ENCODE results near the gene EEPD1.
A peak's percentile ranks its signal among the peaks of the same experiment; 100 is the strongest.
"Not testable (repeated sequence)": the region's sequence is repeated elsewhere in the genome, so short reads cannot be mapped to it uniquely, and the experiment has no call there.

EEPD1 gene

DNA sequence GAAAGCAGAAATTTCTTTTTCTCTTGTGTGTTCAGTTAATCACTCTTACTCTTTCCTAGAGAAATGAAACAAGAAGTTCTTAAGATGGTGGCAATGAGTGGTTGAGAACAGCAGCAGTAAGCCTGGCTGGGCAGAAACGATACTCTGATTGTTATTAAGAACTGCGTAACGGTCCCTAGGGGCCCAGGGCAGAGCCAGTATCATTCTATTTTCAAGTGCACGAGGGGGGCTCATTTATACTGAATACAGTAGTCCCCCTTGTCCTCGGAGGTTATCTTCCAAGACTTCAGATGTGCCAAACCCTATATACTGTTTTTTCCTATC is 64.9 kb downstream of the EEPD1 start:
- no peak for DNase-seq

GRCh38 chr7:36219429-36219828 is 66.4 kb downstream of the EEPD1 start:
- DNase-seq, result no peak

DNA sequence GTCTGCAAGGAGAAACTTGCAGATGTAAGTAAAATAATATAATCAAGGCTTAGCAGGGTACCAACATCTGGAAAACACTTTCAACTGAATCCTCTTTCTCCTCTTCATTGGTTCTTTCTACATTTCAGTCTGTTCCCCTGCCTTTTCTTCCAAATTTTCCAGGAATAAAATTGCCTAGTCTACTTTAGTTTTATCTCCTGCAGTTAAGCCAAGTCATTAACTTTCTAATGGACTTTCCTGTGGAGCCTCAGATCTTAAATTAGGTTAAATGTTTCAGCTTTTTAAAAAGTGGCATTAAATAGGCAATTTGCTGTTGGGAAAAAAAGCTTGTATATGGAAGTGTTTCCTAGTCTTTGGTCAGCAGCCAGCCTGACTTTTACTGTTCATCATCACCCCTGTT is 70.8 kb downstream of the EEPD1 start:
- no peak for DNase-seq

GRCh38 chr7:36224934-36225858 is 72.1 kb downstream of the EEPD1 start:
- DNase-seq, result no peak

GRCh38 chr7:36226151-36226550 is 73.1 kb downstream of the EEPD1 start:
- no peak for DNase-seq

DNA sequence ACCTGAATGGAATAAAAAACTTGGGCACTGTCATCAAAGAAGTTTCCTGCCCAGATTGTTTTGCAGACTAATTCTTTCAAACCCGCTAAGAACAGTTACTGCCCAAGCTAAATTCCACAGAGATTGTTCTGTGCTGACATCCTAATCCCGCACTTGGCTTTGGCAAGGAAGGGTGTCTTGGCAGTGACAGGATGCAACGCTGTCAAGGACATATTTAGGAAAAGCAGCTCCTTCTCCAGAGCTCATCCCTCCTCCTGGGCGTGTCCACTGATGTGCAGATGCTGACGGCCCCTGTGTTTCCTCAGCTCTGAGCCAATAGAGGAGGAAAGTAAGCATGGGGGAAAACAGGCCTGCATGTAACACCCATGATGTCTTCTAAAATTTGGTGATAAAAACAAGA is 74.2 kb downstream of the EEPD1 start:
- peak; percentile 65 for DNase-seq

GRCh38 chr7:36228039-36228438 is 75.0 kb downstream of the EEPD1 start:
- no peak for DNase-seq

- no peak for DNase-seq
These were observed 78.4 kb downstream of the EEPD1 start for GRCh38 chr7:36231406-36231805.

DNA sequence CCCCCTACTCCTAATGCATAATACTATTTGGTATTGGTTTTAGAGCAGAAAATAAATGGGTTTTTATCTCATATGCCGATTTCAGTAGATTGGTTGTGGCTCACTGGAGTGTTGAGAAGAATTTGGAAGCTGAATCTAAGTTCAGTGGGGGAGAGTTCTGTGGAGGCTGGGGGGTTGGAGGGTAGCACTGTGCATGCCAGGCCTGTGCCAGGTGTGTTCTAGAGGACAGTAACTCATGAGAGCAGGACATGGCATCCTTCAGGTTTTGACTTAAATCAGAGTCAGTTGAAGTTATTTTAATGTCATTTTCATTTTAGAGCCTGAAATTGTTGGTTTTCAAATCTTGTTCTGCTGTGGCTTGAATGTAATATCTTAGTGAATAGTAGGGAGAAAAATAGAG is 79.5 kb downstream of the EEPD1 start:
- DNase-seq, result no peak

GRCh38 chr7:36232971-36233550 is 80.0 kb downstream of the EEPD1 start:
- DNase-seq, result no peak

DNA sequence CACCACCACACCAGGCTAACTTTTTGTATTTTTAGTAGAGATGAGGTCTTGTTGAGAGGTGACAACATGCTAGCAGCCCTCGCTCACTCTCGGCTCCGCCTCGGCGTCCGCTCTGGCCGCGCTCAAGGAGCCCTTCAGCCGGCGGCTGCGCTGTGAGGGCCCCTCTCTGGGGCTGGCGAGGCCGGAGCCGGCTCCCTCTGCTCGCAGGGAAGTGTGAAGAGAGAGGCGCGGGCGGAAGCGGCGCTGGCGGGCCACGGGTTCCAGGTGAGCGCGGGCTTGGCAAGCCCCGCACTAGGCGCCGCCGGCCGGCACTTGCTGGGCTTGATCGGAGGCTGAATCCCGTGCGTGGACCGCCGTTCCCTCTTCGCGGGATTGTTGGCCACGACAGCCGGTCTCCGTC is 83.0 kb downstream of the EEPD1 start:
- peak; percentile 60 for DNase-seq

DNA sequence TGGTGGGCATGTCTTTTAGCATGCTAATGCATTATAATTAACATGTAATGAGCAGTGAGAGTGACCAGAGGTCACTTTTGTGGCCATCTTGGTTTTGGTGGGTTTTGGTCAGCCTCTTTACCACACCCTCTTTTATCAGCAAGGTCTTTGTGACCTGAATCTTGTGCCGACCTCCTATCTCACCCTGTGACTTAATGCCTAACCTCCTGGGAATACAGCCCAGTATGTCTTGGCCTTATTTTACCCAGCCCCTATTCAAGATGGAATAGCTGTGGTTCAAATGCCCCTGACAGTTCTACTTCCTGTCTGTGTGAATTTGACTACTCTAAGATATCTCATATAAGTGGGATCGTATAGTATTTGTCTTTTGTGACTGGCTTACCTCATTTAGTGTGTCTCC is 85.1 kb downstream of the EEPD1 start:
- DNase-seq, result no peak

DNA sequence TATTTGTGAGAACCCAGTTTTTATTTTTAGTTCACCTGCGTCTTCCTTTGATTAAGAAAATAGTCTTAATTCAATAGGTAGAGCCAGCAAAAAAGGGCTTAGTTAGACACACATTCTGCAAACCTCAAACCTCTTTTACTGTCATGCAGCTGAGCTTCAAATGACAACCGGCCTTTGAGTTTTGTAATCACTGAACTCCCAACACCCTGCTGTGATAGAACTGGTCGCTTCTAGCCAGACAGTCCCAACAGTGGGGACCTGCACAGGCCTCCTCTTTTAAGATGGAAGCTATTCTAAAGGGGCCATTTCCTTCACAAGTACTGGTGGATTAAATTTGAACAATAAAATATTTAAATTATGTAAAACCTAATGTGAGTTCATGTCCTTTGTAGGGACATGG is 90.3 kb downstream of the EEPD1 start:
- not testable (repeated sequence) for DNase-seq

- not testable (repeated sequence) for DNase-seq
These were observed 90.9 kb downstream of the EEPD1 start for GRCh38 chr7:36244001-36244400.

DNA sequence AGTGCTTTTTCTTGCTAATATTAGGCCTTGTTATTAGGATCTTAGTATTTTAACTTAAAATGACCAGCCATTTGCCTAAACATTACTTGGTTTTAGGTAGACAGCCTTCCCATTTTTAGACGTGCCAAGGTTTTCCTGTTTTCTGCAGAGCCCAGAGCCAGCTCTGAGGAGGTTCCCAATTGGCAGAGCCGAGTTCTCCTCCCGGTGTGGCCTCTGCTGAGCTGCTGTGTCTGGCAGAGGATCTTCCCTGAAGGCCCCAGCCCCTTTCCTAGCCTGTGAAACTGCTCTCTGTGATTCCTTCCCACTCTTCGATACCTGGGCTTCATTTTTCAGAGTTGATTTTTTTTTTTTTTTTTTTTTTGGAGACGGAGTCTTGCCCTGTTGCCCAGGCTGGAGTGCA is 91.4 kb downstream of the EEPD1 start:
- no peak for DNase-seq

GRCh38 chr7:36245684-36246299 is 92.7 kb downstream of the EEPD1 start:
- DNase-seq, result no peak

GRCh38 chr7:36249091-36249490 is 96.0 kb downstream of the EEPD1 start:
- no peak for DNase-seq

GRCh38 chr7:36253699-36254098 is 100.6 kb downstream of the EEPD1 start:
- no peak for DNase-seq

DNA sequence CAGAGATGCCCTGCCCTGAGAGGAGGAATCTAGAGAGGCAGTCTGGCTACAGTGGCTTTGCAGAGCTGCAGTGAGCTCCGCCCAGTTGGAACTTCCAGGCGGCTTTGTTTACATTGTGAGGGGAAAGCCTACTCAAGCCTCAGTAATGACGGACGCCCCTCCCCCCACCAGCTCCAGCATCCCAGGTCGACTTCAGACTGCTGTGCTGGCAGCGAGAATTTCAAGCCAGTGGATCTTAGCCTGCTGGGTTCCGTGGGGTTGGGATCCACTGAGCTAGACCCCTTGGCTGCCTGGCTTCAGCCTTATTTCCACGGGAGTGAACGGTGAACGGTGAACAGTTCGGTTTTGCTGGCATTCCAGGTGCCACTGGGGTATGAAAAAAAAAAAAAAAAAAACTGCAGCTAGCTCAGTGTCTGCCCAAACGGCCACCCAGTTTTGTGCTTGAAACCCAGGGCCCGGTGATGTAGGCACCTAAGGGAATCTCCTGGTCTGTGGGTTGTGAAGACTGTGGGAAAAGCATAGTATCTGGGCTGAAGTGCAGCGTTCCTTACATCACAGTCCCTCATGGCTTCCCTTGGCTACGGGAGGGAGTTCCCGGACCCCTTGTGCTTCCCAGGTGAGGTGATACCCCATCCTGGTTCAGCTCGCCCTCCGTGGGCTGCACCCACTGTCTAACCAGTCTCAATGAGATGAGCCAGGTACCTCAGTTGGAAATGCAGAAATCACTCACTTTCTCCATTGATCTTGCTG is 105.6 kb downstream of the EEPD1 start:
- DNase-seq, result peak; percentile 97

DNA sequence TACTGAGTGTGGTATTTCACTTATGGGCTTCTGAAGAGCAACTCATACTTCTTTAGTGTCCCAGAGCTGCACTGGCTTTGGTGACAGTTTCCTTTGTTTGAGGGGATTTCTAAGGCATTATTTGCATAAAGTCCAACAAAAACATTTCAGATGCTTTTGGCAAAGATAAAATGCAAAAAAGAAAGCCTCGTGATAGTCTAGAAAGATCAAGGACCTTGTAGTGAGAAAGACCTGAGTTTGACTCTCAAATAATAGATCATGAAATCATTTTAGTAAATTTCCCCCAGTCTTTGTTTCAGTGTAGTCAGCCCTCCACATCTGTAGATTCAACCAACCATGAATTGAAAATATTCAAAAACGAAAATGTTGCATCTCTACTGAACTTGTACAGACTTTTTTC is 107.4 kb downstream of the EEPD1 start:
- no peak for DNase-seq

- no peak for DNase-seq
These were observed 108.1 kb downstream of the EEPD1 start for GRCh38 chr7:36261019-36261754.

DNA sequence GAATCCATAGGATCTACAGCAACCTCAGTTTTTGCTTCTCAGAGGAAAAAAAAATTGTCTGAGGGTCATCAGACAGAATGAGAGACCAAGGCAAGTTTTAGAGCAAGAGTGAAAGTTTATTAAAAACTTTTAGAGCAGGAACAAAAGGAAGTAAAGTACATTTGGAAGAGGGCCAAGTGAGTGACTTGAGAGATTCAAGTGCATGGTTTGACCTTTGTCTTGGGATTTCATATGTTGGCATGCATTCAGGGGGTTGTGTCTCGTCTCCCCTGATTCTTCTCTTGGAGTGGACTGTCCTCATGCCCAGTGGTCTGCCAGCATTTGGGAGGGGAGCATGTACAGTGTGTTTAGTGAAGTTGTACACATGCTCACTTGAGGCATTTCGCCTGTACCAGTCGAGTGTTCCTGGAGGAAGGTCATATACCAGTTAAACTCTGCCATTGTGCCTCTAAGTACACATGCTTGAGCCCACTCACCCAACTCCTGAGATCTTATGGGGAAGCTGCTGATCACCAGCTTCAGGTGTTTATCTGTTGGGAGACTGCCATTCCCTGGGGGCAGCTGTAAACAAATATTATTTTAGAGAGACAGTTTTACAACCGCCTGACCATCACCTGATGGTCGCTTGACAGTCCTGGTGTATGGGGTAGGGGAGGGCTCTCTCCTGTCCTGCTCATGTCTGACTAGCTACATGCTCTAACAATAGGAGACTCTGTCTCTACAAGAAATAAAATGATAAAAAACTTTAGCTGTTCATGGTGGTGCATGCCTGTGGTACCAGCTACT is 109.4 kb downstream of the EEPD1 start:
- no peak for DNase-seq
